GM12865 (cell line): ENCODE results near the gene HIPK2.

Experiments
- DNase-seq: peaks from one replicate; pipeline ENCODE4 v3.0.0; 2010; ENCODE audit warnings: low read depth
- H3K4me3 ChIP-seq: 2 replicates; pipeline ENCODE4 v1.5.1; 2011; ENCODE audit warnings: mild to moderate bottlenecking, low read depth, low read length, control low read depth
- TF ChIP-seq, protein P1 (sequence below): IDR thresholded peaks from 2 replicates; pipeline ENCODE4 v1.5.1; 2011; ENCODE audit warnings: low read length, control low read depth, low read depth, inconsistent platforms; ENCODE audit not compliant: insufficient read depth; ENCODE audit errors: missing control alignments

The HIPK2 gene

DNA sequence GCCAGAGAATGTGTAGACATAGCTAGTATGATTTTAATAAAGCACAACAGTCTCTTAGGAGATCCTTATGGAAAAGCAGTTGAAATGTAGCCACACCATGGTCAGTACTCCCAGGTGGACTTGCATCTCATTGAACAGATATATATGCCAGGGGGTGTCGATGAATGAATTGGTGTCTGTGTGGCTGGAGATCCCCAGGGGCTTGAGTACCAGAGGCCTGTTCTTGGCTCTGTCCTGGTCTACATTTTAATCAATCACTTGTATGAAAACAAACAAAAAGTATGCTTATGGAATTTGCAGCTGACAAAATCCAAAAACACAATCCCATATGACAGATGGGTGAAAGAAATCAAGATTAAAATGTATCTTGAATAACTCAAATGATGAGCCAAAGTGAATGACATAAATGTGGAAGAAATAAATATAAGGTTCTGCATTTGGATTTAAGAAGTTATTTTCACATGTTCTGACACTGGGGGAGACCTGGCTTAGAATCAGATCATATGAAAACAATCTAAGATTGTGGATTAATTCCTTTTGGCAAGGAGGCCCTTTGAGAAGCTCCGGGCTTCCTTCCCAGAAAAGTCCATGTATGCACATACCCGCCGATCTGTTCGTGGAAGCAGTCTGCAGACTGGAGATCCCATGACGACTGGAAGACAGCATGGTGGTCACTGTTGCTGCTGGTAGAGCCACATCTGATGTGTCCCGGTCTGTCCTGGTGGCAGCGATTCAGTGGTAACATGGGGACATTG is 238.7 kb downstream of the HIPK2 start:
- TF ChIP-seq, protein P1, sequence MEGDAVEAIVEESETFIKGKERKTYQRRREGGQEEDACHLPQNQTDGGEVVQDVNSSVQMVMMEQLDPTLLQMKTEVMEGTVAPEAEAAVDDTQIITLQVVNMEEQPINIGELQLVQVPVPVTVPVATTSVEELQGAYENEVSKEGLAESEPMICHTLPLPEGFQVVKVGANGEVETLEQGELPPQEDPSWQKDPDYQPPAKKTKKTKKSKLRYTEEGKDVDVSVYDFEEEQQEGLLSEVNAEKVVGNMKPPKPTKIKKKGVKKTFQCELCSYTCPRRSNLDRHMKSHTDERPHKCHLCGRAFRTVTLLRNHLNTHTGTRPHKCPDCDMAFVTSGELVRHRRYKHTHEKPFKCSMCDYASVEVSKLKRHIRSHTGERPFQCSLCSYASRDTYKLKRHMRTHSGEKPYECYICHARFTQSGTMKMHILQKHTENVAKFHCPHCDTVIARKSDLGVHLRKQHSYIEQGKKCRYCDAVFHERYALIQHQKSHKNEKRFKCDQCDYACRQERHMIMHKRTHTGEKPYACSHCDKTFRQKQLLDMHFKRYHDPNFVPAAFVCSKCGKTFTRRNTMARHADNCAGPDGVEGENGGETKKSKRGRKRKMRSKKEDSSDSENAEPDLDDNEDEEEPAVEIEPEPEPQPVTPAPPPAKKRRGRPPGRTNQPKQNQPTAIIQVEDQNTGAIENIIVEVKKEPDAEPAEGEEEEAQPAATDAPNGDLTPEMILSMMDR: no peak
- DNase-seq: no peak
- no peak overlapping the region for H3K4me3 ChIP-seq

GRCh38 chr7:139536152-139536551 is 241.6 kb downstream of the HIPK2 start:
- no peak for DNase-seq
- TF ChIP-seq, protein P1: no peak
- H3K4me3 ChIP-seq: no peak overlapping the region

DNA sequence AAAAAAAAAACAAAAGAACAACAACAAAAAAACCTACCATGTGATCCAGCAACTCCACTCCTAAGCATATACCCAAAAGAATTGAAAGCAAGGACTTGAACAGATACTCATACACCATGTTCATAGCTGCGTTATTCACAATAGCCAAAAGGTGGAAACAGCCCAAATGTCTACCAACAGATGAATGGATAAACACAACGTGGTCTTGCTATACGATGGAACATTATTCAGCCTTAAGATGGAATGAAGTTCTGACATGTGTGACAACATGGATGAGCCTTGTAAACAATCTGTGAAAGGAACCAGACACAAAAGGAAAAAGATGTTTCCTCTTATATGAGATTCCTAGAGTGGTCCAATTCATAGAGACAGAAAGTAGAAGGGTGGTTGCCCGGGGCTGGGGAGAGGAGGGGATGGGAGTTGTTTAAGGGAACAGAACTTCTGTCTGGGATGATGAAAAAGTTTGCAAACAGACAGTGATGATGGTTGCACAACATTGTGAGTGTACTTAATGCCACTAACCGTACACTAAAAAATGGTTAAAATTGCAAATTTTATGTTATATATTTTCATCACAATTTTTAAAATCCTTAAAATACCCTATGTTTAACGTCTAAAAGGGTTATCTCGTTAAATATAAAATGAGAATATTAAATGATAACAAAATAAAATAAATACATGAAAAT is 242.7 kb downstream of the HIPK2 start:
- TF ChIP-seq, protein P1: no peak
- no peak for DNase-seq
- H3K4me3 ChIP-seq: no peak overlapping the region

DNA sequence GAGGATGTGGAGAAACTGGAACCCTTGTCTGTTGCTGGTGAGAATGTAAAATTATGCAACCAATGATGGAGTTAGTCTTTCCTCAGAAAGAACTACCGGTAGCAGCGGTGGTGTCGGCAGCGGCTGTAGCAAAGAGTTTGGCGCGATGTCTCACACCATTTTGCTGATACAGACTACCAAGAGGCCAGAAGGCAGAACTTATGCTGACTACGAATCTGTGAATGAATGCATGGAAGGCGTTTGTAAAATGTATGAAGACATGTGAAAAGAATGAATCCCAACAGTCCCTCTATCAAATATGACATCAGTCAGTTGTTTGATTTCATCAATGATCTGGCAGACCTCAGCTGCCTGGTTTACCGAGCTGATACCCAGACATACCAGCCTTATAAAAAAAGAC is 243.7 kb downstream of the HIPK2 start:
- TF ChIP-seq, protein P1: no peak
- no peak overlapping the region for H3K4me3 ChIP-seq
- DNase-seq: no peak

GRCh38 chr7:139532636-139533155 is 245.1 kb downstream of the HIPK2 start:
- TF ChIP-seq, protein P1: no peak
- no peak overlapping the region for H3K4me3 ChIP-seq
- DNase-seq: no peak

- H3K4me3 ChIP-seq: no peak overlapping the region
- TF ChIP-seq, protein P1: no peak
- no peak for DNase-seq
Observed at GRCh38 chr7:139531094-139531493, 246.7 kb downstream of the HIPK2 start.
